HCT116 (cell line): ENCODE measurements around the gene IL17RD. TPM values are rescaled to one million over a fixed set of nuclear protein-coding genes. Genes with fewer than 3 reads are reported as not detected.

Experiments
- ATAC-seq: fragments of 200-7000 bp; cut with Tn5 transposase; 2 replicates; pipeline ENCODE4 v1.9.1; 2020; ENCODE audit warnings: mild to moderate bottlenecking, moderate library complexity
- BruUV-seq: library from RNA; stranded (reverse); fragments of 400-500 nt; replicated peaks from 2 replicates; lab custom pipeline; 2021; lab: Mats Ljungman, UMichigan
- CTCF ChIA-PET: fragments of 300-600 bp; sonication (Branson Sonifier 250); formaldehyde crosslinking; loops from one replicate; lab custom pipeline; 2021; ENCODE audit warnings: antibody characterized with exemption; lab: Charles Lee
- POLR2A ChIA-PET: fragments of 300-600, 350-600 bp; sonication (Branson Sonifier 250); formaldehyde crosslinking; loops from one replicate; lab custom pipeline; 2021; ENCODE audit warnings: antibody characterized with exemption; lab: Charles Lee
- RAD21 ChIA-PET, 2 experiments: fragments of 300-600 bp; sonication (Branson Sonifier 250); formaldehyde crosslinking; loops; one replicate each; lab custom pipeline; 2023; ENCODE audit warnings: low total read pairs in 2 of 2; ENCODE audit not compliant: uncharacterized antibody in 2 of 2, unreplicated experiment in 2 of 2, low non-redundant PET in 1 of 2; lab: Charles Lee
- DNase-seq: peaks from one replicate; pipeline ENCODE4 v3.0.0-alpha.2; 2010; ENCODE audit warnings: low read depth, low spot score
- H2AFZ ChIP-seq: fragments of 200-600 bp; shearing (Covaris generic), sonication (generic); 2 replicates; pipeline ENCODE4 v1.6.1; 2017; ENCODE audit warnings: low read depth, mixed run types, mixed read lengths, antibody characterized with exemption, low read length; ENCODE audit not compliant: poor library complexity, severe bottlenecking
- H3K27ac ChIP-seq: 2 replicates; pipeline ENCODE4 v1.5.1; 2012; ENCODE audit warnings: low read depth, low read length
- H3K27me3 ChIP-seq: fragments of 200-600 bp; sonication (generic); 2 replicates; pipeline ENCODE4 v1.6.1; 2016; ENCODE audit warnings: mixed run types, low read length, mixed read lengths; ENCODE audit not compliant: insufficient read depth
- H3K36me3 ChIP-seq, 2 experiments: fragments of 200-500 bp in 1 of 2; fragments of 200-600 bp in 1 of 2; sonication (Bioruptor generic) in 1 of 2; sonication (generic) in 1 of 2; 2 replicates each; pipeline versions ENCODE4 v1.5.1 to v1.6.1; 2014 to 2016; ENCODE audit warnings: low read length in 2 of 2, inconsistent platforms in 1 of 2, mixed read lengths in 1 of 2, mixed run types in 1 of 2; ENCODE audit not compliant: insufficient read depth in 2 of 2, control insufficient read depth in 1 of 2
- H3K4me1 ChIP-seq, 2 experiments: fragments of 200-600 bp in 1 of 2; sonication (generic) in 1 of 2; 2 replicates each; pipeline versions ENCODE4 v1.5.1 to v1.6.1; 2012 to 2017; ENCODE audit warnings: low read length in 2 of 2, inconsistent platforms in 1 of 2, mild to moderate bottlenecking in 1 of 2, mixed read lengths in 1 of 2, mixed run types in 1 of 2, moderate library complexity in 1 of 2; ENCODE audit not compliant: insufficient read depth in 2 of 2, control insufficient read depth in 1 of 2
- H3K4me2 ChIP-seq: fragments of 200-600 bp; sonication (generic); 2 replicates; pipeline ENCODE4 v1.6.1; 2017; ENCODE audit warnings: mixed run types, low read length, mixed read lengths
- H3K4me3 ChIP-seq, 2 experiments: fragments of 200-600 bp in 1 of 2; sonication (generic) in 1 of 2; replicated peaks in 1 of 2; 2 replicates each; pipeline ENCODE4 v1.5.1; 2011 to 2016; ENCODE audit warnings: low read length in 2 of 2, control low read depth in 1 of 2, low read depth in 1 of 2, mild to moderate bottlenecking in 1 of 2, mixed read lengths in 1 of 2, mixed run types in 1 of 2
- H3K79me2 ChIP-seq: fragments of 200-600 bp; sonication (generic); 2 replicates; pipeline ENCODE4 v1.6.1; 2017; ENCODE audit warnings: mild to moderate bottlenecking, mixed run types, low read length, moderate library complexity, mixed read lengths; ENCODE audit not compliant: insufficient read depth
- H3K9ac ChIP-seq: fragments of 200-600 bp; sonication (generic); 2 replicates; pipeline ENCODE4 v1.6.1; 2016; ENCODE audit warnings: low read length, mixed read lengths
- H3K9me2 ChIP-seq: fragments of 200-600 bp; sonication (generic), shearing (Covaris generic); 2 replicates; pipeline ENCODE4 v1.6.1; 2017; ENCODE audit warnings: mixed run types, mild to moderate bottlenecking, moderate library complexity; ENCODE audit not compliant: insufficient read depth
- H3K9me3 ChIP-seq, 2 experiments: fragments of 200-500 bp in 1 of 2; fragments of 200-600 bp in 1 of 2; sonication (Bioruptor generic) in 1 of 2; sonication (generic) in 1 of 2; 2 replicates each; pipeline ENCODE4 v1.6.1; 2014 to 2017; ENCODE audit warnings: low read length in 2 of 2, mixed read lengths in 2 of 2, inconsistent platforms in 1 of 2, low read depth in 1 of 2, mild to moderate bottlenecking in 1 of 2, mixed run types in 1 of 2, moderate library complexity in 1 of 2; ENCODE audit not compliant: control insufficient read depth in 1 of 2, insufficient read depth in 1 of 2
- H4K20me1 ChIP-seq: fragments of 200-600 bp; sonication (generic), shearing (Covaris generic); 2 replicates; pipeline ENCODE4 v1.6.1; 2017; ENCODE audit warnings: mixed run types, mild to moderate bottlenecking, moderate library complexity; ENCODE audit not compliant: insufficient read depth
- ATF3 ChIP-seq: IDR thresholded peaks from 2 replicates; pipeline ENCODE4 v1.6.1; 2012
- CEBPB ChIP-seq: IDR thresholded peaks from 2 replicates; pipeline ENCODE4 v1.6.1; 2012; ENCODE audit warnings: low read depth
- EGR1 ChIP-seq: IDR thresholded peaks from 2 replicates; pipeline ENCODE4 v1.6.1; 2012; ENCODE audit warnings: low read depth
- ELF1 ChIP-seq: IDR thresholded peaks from 2 replicates; pipeline ENCODE4 v1.6.1; 2012; ENCODE audit warnings: low read depth, borderline replicate concordance
- EZH2phosphoT487 ChIP-seq: fragments of 200-600 bp; IDR thresholded peaks from 2 replicates; pipeline ENCODE4 v1.6.1; 2018; ENCODE audit warnings: antibody characterized with exemption, borderline replicate concordance
- FOSL1 ChIP-seq: IDR thresholded peaks from 2 replicates; pipeline ENCODE4 v1.6.1; 2012; ENCODE audit warnings: low read depth
- JUND ChIP-seq: IDR thresholded peaks from 2 replicates; pipeline ENCODE4 v1.6.1; 2012
- MAX ChIP-seq: IDR thresholded peaks from 2 replicates; pipeline ENCODE4 v1.6.1; 2012
- POLR2AphosphoS5 ChIP-seq: IDR thresholded peaks from 2 replicates; pipeline ENCODE4 v1.6.1; 2011; ENCODE audit warnings: mild to moderate bottlenecking, low read depth, low read length, moderate library complexity
- SIN3A ChIP-seq: IDR thresholded peaks from 2 replicates; pipeline ENCODE4 v1.6.1; 2012; ENCODE audit warnings: low read depth
- SP1 ChIP-seq: IDR thresholded peaks from 2 replicates; pipeline ENCODE4 v1.6.1; 2012; ENCODE audit warnings: low read depth
- TCF7L2 ChIP-seq: IDR thresholded peaks from 2 replicates; pipeline ENCODE4 v1.7.0; 2011; ENCODE audit warnings: borderline replicate concordance, inconsistent platforms; ENCODE audit not compliant: insufficient read depth, insufficient read length; ENCODE audit errors: extremely low read depth
- YY1 ChIP-seq: IDR thresholded peaks from 2 replicates; pipeline ENCODE4 v1.6.1; 2011; ENCODE audit warnings: low read length, low read depth, moderate library complexity, mild to moderate bottlenecking; ENCODE audit not compliant: insufficient replicate concordance; ENCODE audit errors: extremely low read depth
- ZBTB33 ChIP-seq: IDR thresholded peaks from 2 replicates; pipeline ENCODE4 v1.6.1; 2011; ENCODE audit warnings: mild to moderate bottlenecking, low read length, moderate library complexity; ENCODE audit not compliant: insufficient replicate concordance; ENCODE audit errors: extremely low read depth
- ZFX ChIP-seq: fragments of 450-650 bp; IDR thresholded peaks from 2 replicates; pipeline ENCODE4 v1.6.1; 2017
- ZNF274 ChIP-seq: fragments of 200-500 bp; sonication (Bioruptor generic); IDR thresholded peaks from 2 replicates; pipeline ENCODE4 v1.6.1; 2014; ENCODE audit warnings: mild to moderate bottlenecking, low read depth, low read length, inconsistent platforms
- intact Hi-C: fragments of 100-400 bp; cut with micrococcal nuclease; formaldehyde crosslinking; loops from 2 replicates; pipeline ENCODE4 v1.10.0; 2022
- total RNA-seq: library from RNA; stranded (reverse); gene quantifications from one replicate; pipeline ENCODE4 v1.2.1, GENCODE V29; 2021; ENCODE audit not compliant: unreplicated experiment

IL17RD gene
- total RNA-seq, 1 experiment from 2014 or later: 12.3 TPM

GRCh38 chr3:57145852-57146251 is 19.3 kb downstream of the IL17RD start:
- Histone ChIP-seq H3K4me3 (no peak overlapping the region), H3K9me2 (no peaks in the 10 kb centered on the region), H3K9ac (no peak overlapping the region), H3K4me1 (0 out of 4 replicates have a peak, but pooled peaks cover 0 to 7% of the 10 kb centered on the region in 2 experiments), H3K27me3 (no peaks in the 10 kb centered on the region), H3K9me3 (no peaks in the 10 kb centered on the region), H3K79me2 (no peaks in the 10 kb centered on the region), H3K36me3 (no peaks in the 10 kb centered on the region), H3K27ac (no peak overlapping the region), H2AFZ (no peak overlapping the region), H4K20me1 (no peaks in the 10 kb centered on the region; the same call in 1 of the 2 replicates), H3K4me2 (no peak overlapping the region)
- DNase-seq (no peak), ATAC-seq (no peak)
- ChIA-PET CTCF (no interaction called here), POLR2A (no interaction called here)
- intact Hi-C loops: no loop called here
- TF ChIP-seq TCF7L2: no peak
- no peak for TF ChIP-seq ZFX
- TF ChIP-seq EGR1: no peak
- TF ChIP-seq MAX: no peak
- no peak for TF ChIP-seq EZH2phosphoT487
- no peak for TF ChIP-seq SIN3A
- no peak for TF ChIP-seq ZBTB33
- no peak for TF ChIP-seq ELF1
- TF ChIP-seq, all 23 proteins: peak for 0
- BruUV-seq: no TSS peak
- RAD21 ChIA-PET: no interaction called here

- Histone ChIP-seq H3K9me2 (no peaks in the 10 kb centered on the region), H3K27me3 (no peaks in the 10 kb centered on the region), H3K4me2 (no peak overlapping the region), H3K27ac (no peak overlapping the region), H3K9me3 (no peaks in the 10 kb centered on the region), H3K79me2 (no peaks in the 10 kb centered on the region), H3K9ac (no peak overlapping the region), H3K36me3 (no peaks in the 10 kb centered on the region), H4K20me1 (no peaks in the 10 kb centered on the region; the same call in 1 of the 2 replicates), H3K4me1 (0 out of 4 replicates have a peak, but pooled peaks cover 0 to 2% of the 10 kb centered on the region in 2 experiments), H3K4me3 (no peak overlapping the region), H2AFZ (no peak overlapping the region)
- no TSS peak for BruUV-seq
- ATAC-seq: no peak
- ChIA-PET RAD21 (no interaction called here), CTCF (no interaction called here), POLR2A (no interaction called here)
- intact Hi-C loops: no loop called here
- DNase-seq: no peak
- TF ChIP-seq ZNF274: no peak
- no peak for TF ChIP-seq YY1
- no peak for TF ChIP-seq SP1
- no peak for TF ChIP-seq ZBTB33
- TF ChIP-seq ELF1: no peak
- TF ChIP-seq ATF3: no peak
- TF ChIP-seq FOSL1: no peak
- TF ChIP-seq EZH2phosphoT487: no peak
- no peak for TF ChIP-seq JUND
- no peak for TF ChIP-seq CEBPB
- TF ChIP-seq POLR2AphosphoS5: no peak
Measured at GRCh38 chr3:57144952-57145351, 20.2 kb downstream of the IL17RD start.
